GM10266 (cell line): Measurements from ENCODE around the gene GPATCH1.

Experiments
- DNase-seq: peaks from one replicate; pipeline ENCODE4 v3.0.0; 2012; ENCODE audit errors: extremely low spot score
- TF ChIP-seq, protein P1 (sequence below): IDR thresholded peaks from 2 replicates; pipeline ENCODE4 v1.5.1; 2012; ENCODE audit warnings: mild to moderate bottlenecking, low read depth; ENCODE audit not compliant: control insufficient read depth, insufficient read depth; ENCODE audit errors: missing control alignments

The GPATCH1 gene

DNA sequence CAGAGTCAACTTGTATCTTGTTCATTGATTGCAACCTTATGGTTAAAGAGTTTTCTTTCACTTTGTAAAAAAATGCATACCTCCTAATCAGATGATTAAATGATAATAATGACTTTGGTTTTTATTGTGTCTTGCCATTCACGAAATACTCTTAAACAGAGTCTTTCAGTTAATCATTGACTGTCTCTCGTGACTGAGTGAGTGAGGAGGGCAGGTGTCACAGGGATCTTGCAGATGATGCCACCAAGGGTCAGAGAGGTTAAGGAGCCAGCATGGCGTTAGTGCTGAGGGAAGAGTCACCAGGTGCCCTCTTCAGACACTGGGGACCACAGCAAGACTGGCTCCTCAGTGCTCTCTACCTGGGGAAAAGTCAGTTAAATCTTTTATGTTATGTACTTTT, 8.0 kb downstream of the GPATCH1 start:
- no peak for DNase-seq
- TF ChIP-seq, protein P1, sequence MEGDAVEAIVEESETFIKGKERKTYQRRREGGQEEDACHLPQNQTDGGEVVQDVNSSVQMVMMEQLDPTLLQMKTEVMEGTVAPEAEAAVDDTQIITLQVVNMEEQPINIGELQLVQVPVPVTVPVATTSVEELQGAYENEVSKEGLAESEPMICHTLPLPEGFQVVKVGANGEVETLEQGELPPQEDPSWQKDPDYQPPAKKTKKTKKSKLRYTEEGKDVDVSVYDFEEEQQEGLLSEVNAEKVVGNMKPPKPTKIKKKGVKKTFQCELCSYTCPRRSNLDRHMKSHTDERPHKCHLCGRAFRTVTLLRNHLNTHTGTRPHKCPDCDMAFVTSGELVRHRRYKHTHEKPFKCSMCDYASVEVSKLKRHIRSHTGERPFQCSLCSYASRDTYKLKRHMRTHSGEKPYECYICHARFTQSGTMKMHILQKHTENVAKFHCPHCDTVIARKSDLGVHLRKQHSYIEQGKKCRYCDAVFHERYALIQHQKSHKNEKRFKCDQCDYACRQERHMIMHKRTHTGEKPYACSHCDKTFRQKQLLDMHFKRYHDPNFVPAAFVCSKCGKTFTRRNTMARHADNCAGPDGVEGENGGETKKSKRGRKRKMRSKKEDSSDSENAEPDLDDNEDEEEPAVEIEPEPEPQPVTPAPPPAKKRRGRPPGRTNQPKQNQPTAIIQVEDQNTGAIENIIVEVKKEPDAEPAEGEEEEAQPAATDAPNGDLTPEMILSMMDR = no peak

DNA sequence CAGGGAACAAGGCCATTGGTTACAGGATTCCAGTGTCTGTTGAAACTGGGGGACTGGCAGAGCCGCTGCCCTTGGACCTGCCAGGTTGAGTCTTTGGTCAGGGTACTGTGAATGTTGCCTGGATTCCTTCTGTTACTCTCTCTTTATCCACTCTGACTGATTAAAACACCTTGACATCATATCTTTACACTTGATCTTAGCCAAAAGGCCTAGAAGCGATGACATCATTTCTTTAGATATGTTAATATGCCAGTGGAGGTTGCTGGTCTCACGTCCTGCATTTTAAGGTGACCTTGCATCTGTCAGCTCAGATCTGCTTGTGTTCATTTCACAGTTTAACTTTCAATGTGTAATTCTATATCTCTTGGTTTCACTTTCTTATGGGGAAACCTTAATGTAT, 9.2 kb downstream of the GPATCH1 start:
- TF ChIP-seq, protein P1 = no peak
- no peak for DNase-seq

DNA sequence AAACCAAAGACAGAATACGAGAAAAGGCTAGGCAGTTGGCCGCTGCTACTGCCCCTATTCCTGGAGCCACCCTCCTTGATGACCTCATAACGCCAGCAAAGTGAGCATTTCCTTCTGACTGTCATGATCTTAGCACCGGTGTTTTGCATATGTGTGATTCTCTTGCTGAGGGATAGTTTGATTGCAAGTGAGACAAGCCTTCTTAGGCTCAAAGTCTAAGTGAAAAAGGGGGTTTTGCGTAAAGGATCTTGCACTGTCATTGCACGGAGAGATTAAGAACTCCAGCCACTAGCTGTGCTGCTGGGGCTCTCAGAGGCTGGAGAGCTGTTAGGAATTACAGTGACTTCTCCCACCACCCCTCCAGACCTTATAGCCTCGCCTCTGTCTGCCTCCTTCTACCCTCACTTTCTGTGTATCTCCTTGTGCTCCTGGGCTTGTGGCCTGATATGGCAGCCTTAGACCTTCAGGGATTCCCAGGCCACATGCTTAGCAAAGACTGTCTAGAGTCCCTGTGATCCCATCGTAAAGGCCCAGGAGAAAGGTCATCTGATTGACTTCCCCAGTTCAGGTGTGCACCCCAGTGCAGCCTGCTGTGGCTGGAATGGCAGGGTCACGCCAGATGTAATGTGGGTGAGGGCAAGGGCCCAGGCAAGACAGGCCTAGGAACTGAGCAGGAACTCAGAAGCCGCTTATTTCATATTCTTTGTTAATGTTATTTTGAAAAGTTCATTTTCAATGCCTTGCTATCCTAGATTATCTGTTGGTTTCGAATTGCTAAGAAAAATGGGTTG, 12.6 kb downstream of the GPATCH1 start:
- TF ChIP-seq, protein P1 = no peak
- no peak for DNase-seq

DNA sequence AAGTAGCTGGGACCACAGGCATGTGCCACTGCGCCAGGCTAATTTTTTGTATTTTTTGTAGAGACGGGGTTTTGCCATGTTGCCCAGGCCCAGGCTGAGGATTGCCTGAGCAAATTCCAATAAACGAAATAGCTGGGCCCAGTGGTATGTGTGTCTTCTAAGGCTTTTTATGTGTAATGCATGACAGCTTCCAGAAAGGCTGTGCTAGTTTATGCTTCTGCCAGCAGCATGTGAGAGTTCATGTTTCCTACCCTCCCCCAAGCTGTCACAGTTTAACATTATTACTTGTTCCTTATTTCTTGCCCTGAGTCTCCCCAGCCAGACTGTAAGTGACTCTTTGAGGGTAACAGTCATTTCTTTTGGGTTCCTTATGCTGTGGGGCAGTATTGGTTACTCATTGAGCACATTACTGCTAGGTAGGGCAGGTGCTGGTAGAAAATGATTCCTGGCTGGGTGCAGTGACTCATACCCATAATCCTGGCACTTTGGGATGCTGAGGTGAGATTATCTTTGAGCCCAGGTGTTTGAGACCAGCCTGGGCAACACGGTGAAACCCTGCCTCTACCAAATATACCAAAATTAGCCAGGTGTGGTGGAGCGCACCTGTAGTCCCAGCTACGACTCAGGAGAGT, 13.6 kb downstream of the GPATCH1 start:
- TF ChIP-seq, protein P1 = no peak
- no peak for DNase-seq

- no peak for DNase-seq
- TF ChIP-seq, protein P1 = no peak
These were observed 15.0 kb downstream of the GPATCH1 start for GRCh38 chr19:33096005-33096404.

DNA sequence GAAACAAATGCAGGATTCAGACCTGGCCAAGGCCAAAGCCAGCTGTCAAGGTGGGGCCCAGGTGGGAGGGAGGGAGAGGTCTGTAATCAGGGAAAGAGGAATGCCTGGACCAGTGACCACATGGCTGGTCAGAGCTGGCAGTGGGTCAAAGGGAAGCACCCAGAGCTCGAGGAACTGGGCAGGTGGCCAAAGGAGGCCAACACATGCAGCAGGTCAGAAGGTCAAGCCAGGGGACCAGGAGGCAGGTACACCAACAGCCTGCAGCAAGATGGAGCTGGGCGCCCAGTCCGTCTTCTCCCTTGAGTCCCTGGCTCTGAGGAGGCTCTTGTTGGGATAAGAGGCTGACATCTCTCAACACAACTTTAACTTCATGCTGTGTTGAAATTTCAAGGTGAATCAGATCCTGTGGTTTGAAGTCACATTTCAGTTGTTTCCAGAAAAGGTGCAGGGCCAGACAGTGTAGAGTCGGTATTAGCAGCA, 17.1 kb downstream of the GPATCH1 start:
- DNase-seq = no peak
- TF ChIP-seq, protein P1 = no peak
